Spleen (tissue), 11 donors: ENCODE results near the gene RPF1. TPM values are rescaled to one million over a fixed set of nuclear protein-coding genes. Genes with fewer than 3 reads are reported as not detected.

Experiments
- DNase-seq: peaks from one replicate; pipeline ENCODE4 v3.0.0-alpha.2; 2020
- H3K27ac ChIP-seq, 8 donors: fragments of 200-600 bp; sonication (generic) in 7 of 8; 1 replicate in 4 of 8; 2 replicates in 4 of 8; pipeline versions ENCODE4 v1.5.0 to v1.8.0; 2016 to 2021; ENCODE audit warnings: inconsistent platforms in 4 of 8, mild to moderate bottlenecking in 4 of 8, moderate library complexity in 1 of 8
- H3K27me3 ChIP-seq, 7 donors: fragments of 200-600 bp; sonication (generic) in 6 of 7; replicated peaks in 1 of 7; 1 replicate in 4 of 7; 2 replicates in 3 of 7; pipeline versions ENCODE4 v1.5.0 to v1.8.0; 2016 to 2021; ENCODE audit warnings: inconsistent platforms in 3 of 7, mild to moderate bottlenecking in 1 of 7
- H3K36me3 ChIP-seq, 6 donors: fragments of 200-600 bp; sonication (generic) in 5 of 6; 1 replicate in 4 of 6; 2 replicates in 2 of 6; pipeline versions ENCODE4 v1.5.0 to v1.8.0; 2016 to 2021; ENCODE audit warnings: inconsistent platforms in 2 of 6
- H3K4me1 ChIP-seq, 6 donors: fragments of 200-600 bp; sonication (generic) in 5 of 6; 1 replicate in 3 of 6; 2 replicates in 3 of 6; pipeline versions ENCODE4 v1.5.0 to v1.8.0; 2016 to 2021; ENCODE audit warnings: inconsistent platforms in 3 of 6
- H3K4me3 ChIP-seq, 8 donors: fragments of 200-600 bp; sonication (generic) in 7 of 8; 1 replicate in 4 of 8; 2 replicates in 4 of 8; pipeline versions ENCODE4 v1.5.0 to v1.8.0; 2016 to 2021; ENCODE audit warnings: inconsistent platforms in 4 of 8, mild to moderate bottlenecking in 4 of 8, moderate library complexity in 2 of 8
- H3K9me3 ChIP-seq, 8 donors: fragments of 200-600 bp; sonication (generic) in 7 of 8; 1 replicate in 4 of 8; 2 replicates in 4 of 8; pipeline versions ENCODE4 v1.5.0 to v1.8.0; 2016 to 2021; ENCODE audit warnings: inconsistent platforms in 4 of 8
- POLR2A ChIP-seq, 3 donors: fragments of 450-650 bp; IDR thresholded peaks; one replicate each; pipeline ENCODE4 v1.5.1; 2017; ENCODE audit warnings: antibody characterized with exemption in 3 of 3, mild to moderate bottlenecking in 1 of 3
- POLR2AphosphoS5 ChIP-seq, 3 donors: sonication (generic); formaldehyde crosslinking; IDR thresholded peaks; one replicate each; pipeline ENCODE4 v1.5.1; 2017; ENCODE audit warnings: antibody characterized with exemption in 3 of 3
- WGBS, 5 donors: extraction: QIAGEN DNeasy Blood & Tissue Kit in 3 of 5; methylation state at CpG; one replicate each; pipeline versions ENCODE4 v1.1.5 to v1.1.7; 2013 to 2018; 5-methylcytosine and 5-hydroxymethylcytosine counted together
- intact Hi-C: fragments of 100-400 bp; cut with DNase I; formaldehyde crosslinking; loops from one replicate; pipeline ENCODE4 v1.15.0; 2023; ENCODE audit warnings: low total_unique reads
- polyA plus RNA-seq, 3 donors: library from polyadenylated mRNA; stranded (reverse); fragments of 200-250 nt; gene quantifications; one replicate each; pipeline ENCODE4 v1.2.1, GENCODE V29; 2013
- total RNA-seq, 7 donors: library from RNA; depleted of rRNA in 3 of 7; stranded (reverse); fragments of >200 nt in 3 of 7; fragmentation: NEBNext Ultra II Directional in 4 of 7; extraction: Animal tissue kit (Norgen Biotek cat#: 25700) in 4 of 7; gene quantifications; one replicate each; pipeline versions ENCODE4 v1.1.0 to v1.2.1, GENCODE V29; 2016 to 2021
- TF ChIP-seq, protein P1 (sequence below), 11 experiments: fragments of 200-600 bp in 7 of 11; fragments of 450-650 bp in 4 of 11; sonication (generic) in 4 of 11; IDR thresholded peaks in 8 of 11; conservative IDR thresholded peaks in 3 of 11; 1 replicate in 7 of 11; 2 replicates in 4 of 11; pipeline versions ENCODE4 v1.4.0 to v1.8.0; 2016 to 2021; ENCODE audit warnings: antibody characterized with exemption in 11 of 11, inconsistent platforms in 4 of 11, mild to moderate bottlenecking in 1 of 11
- donor health status: healthy with polysubstance abuse.
- donor health status: DM: no; HTN: no; CAD: no; lungs with moderate emphysema.
- donor health status: DM: no; HTN: no; CAD: no.
- donor health status: Bipolar disorder and iron deficiency.
- donor health status: healthy.
- donor health status: DM: no; HTN: no; CAD: no.
- donor health status: DM: yes; HTN: yes; CAD: no.

The RPF1 gene
- total and polyA plus RNA-seq, 10 donors: 22.4 to 54.8 (median 29.3) TPM

DNA sequence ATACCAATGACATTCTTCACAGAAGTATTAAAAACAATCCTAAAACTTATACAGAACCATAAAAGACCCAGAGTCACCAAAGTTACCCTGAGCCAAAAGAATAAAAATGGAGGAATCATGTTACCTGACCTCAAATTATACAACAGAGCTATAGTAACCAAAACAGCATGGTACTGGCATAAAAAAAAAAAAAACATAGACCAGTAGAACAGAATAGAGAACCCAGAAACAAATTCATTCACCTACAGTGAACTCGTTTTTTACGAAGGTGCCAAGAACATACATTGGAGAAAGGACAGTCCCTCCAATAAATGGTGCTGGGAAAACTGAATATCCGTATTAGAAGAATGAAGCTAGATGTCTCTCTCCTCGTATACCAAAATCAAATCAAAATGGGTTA is 30.0 kb downstream of the RPF1 start:
- H3K27me3 ChIP-seq: no peaks in the 10 kb centered on the region
- H3K4me3 ChIP-seq: no peak overlapping the region
- WGBS, 5 donors: 96 to 100% (median 97%) methylated on average over 4 of the region's 4 CpGs
- no peak for DNase-seq
- peaks cover 0 to 6% (median 0%) of the 10 kb centered on the region in 6 donors for H3K36me3 ChIP-seq
- no peak for TF ChIP-seq POLR2A (IDR thresholded peaks at IDR 0.05)
- no peak for TF ChIP-seq POLR2AphosphoS5 (IDR thresholded peaks at IDR 0.05)
- TF ChIP-seq, protein P1, sequence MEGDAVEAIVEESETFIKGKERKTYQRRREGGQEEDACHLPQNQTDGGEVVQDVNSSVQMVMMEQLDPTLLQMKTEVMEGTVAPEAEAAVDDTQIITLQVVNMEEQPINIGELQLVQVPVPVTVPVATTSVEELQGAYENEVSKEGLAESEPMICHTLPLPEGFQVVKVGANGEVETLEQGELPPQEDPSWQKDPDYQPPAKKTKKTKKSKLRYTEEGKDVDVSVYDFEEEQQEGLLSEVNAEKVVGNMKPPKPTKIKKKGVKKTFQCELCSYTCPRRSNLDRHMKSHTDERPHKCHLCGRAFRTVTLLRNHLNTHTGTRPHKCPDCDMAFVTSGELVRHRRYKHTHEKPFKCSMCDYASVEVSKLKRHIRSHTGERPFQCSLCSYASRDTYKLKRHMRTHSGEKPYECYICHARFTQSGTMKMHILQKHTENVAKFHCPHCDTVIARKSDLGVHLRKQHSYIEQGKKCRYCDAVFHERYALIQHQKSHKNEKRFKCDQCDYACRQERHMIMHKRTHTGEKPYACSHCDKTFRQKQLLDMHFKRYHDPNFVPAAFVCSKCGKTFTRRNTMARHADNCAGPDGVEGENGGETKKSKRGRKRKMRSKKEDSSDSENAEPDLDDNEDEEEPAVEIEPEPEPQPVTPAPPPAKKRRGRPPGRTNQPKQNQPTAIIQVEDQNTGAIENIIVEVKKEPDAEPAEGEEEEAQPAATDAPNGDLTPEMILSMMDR (IDR thresholded peaks at IDR 0.05 in 8 of 11, conservative IDR thresholded peaks at IDR 0.05 in 3 of 11): no peak
- H3K4me1 ChIP-seq: peaks cover 15 to 27% (median 21%) of the 10 kb centered on the region in 6 donors
- no peak overlapping the region for H3K27ac ChIP-seq
- H3K9me3 ChIP-seq: peaks cover 0 to 12% (median 10%) of the 10 kb centered on the region in 8 donors
- intact Hi-C loops: no loop called here

DNA sequence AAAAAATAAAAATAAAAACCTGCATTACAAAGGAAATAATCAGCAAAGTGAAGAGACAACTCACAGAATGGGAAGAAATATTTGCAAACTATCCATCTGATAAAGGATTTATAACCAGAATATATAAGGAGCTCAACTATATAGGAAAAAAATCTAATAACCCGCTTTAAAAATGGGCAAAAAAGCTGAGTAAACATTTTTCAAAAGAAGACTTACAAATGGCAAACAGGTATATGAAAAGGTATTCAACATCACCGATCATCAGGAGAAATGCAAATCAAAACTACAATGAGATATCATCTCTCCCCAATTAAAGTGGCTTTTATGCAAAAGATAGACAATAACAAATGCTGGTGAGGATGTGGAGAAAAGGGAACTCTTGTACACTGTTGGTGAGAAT is 31.1 kb downstream of the RPF1 start:
- peaks cover 7 to 16% (median 9%) of the 10 kb centered on the region in 6 donors for H3K4me1 ChIP-seq
- WGBS, 5 donors: 45 to 94% (median 62%) methylated on average over 2 of the region's 2 CpGs
- H3K27me3 ChIP-seq: no peaks in the 10 kb centered on the region
- H3K36me3 ChIP-seq: peaks cover 0 to 6% (median 0%) of the 10 kb centered on the region in 6 donors
- TF ChIP-seq, protein P1 (IDR thresholded peaks at IDR 0.05 in 8 of 11, conservative IDR thresholded peaks at IDR 0.05 in 3 of 11): no peak
- no peak for TF ChIP-seq POLR2A (IDR thresholded peaks at IDR 0.05)
- no peak for TF ChIP-seq POLR2AphosphoS5 (IDR thresholded peaks at IDR 0.05)
- intact Hi-C loops: no loop called here
- peaks cover 0 to 12% (median 10%) of the 10 kb centered on the region in 8 donors for H3K9me3 ChIP-seq
- no peak overlapping the region for H3K27ac ChIP-seq
- no peak for DNase-seq
- H3K4me3 ChIP-seq: no peak overlapping the region

DNA sequence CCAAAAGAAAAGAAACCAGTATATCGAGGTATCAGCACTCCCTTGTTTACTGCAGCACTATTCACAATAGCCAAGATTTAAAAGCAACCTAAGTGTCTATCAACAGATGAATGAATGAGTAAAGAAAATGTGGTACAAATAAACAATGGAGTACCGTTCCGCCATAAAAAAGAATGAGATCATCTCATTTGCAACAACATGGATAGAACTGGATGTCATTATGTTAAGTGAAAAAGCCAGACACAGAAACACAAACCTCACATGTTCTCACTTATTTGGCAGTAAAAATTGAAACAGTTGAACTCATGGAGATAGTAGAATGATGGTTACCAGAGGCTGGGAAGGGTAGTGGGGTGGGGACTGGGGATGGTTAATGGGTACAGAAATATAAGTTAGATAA is 31.6 kb downstream of the RPF1 start:
- Histone ChIP-seq H3K27ac (no peak overlapping the region), H3K4me1 (peaks cover 7 to 14% (median 9%) of the 10 kb centered on the region in 6 donors), H3K27me3 (no peaks in the 10 kb centered on the region), H3K9me3 (peaks cover 0 to 12% (median 10%) of the 10 kb centered on the region in 8 donors), H3K4me3 (no peak overlapping the region), H3K36me3 (peaks cover 0 to 6% (median 0%) of the 10 kb centered on the region in 6 donors)
- DNase-seq: no peak
- WGBS, 5 donors: 93 to 98% (median 96%) methylated on average over 3 of the region's 3 CpGs
- intact Hi-C loops: no loop called here
- TF ChIP-seq, protein P1 (IDR thresholded peaks at IDR 0.05 in 8 of 11, conservative IDR thresholded peaks at IDR 0.05 in 3 of 11): no peak
- no peak for TF ChIP-seq POLR2A (IDR thresholded peaks at IDR 0.05)
- no peak for TF ChIP-seq POLR2AphosphoS5 (IDR thresholded peaks at IDR 0.05)

DNA sequence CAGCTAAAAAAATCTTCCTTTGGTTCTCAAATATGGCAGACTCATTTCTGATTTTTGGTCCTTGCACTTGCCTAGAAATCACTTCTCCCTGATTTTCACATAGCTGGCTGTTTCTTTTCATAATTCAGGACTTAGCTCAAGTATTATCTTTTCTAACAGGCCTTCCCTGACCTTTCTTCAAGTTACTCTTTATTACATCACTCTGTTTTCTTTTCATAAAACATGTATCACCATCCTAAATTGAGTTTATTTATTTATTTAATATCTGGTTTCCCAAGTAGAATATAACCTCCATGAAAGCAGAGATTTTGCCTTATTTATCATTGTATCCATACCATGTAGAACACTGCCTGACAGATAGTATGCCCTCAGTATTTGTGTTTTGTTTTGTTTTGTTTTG is 45.5 kb downstream of the RPF1 start:
- Histone ChIP-seq H3K27me3 (no peaks in the 10 kb centered on the region), H3K27ac (no peak overlapping the region), H3K9me3 (peaks cover 0 to 3% (median 0%) of the 10 kb centered on the region in 8 donors), H3K4me3 (no peak overlapping the region), H3K36me3 (peaks cover 0 to 14% (median 0%) of the 10 kb centered on the region in 6 donors), H3K4me1 (no peaks in the 10 kb centered on the region)
- intact Hi-C loops: no loop called here
- no peak for DNase-seq
- TF ChIP-seq POLR2AphosphoS5 (IDR thresholded peaks at IDR 0.05) (no peak), POLR2A (IDR thresholded peaks at IDR 0.05) (no peak)
- TF ChIP-seq, protein P1 (IDR thresholded peaks at IDR 0.05 in 8 of 11, conservative IDR thresholded peaks at IDR 0.05 in 3 of 11): no peak
